Smooth muscle cell (in vitro differentiated cells): ENCODE measurements around the gene PCSK5. TPM values are rescaled to one million over a fixed set of nuclear protein-coding genes. Genes with fewer than 3 reads are reported as not detected.

ENCODE experiments used
- DNase-seq: peaks from one replicate; lab custom pipeline; 2025; ENCODE audit not compliant: unreplicated experiment; lab: John Stamatoyannopoulos, UW
- H2AFZ ChIP-seq: fragments of 200-600 bp; sonication (generic); 2 replicates; pipeline ENCODE4 v1.6.0; 2016; ENCODE audit warnings: antibody characterized with exemption, low read depth, mild to moderate bottlenecking
- H3F3A ChIP-seq: fragments of 200-600 bp; sonication (generic); 2 replicates; pipeline ENCODE4 v1.6.0; 2017; ENCODE audit warnings: antibody characterized with exemption, low read depth
- H3K27ac ChIP-seq: fragments of 200-600 bp; sonication (generic); 2 replicates; pipeline ENCODE4 v1.5.1; 2016; ENCODE audit warnings: low read depth, mild to moderate bottlenecking
- H3K27me3 ChIP-seq: fragments of 200-600 bp; sonication (generic); 2 replicates; pipeline ENCODE4 v1.6.1; 2016; ENCODE audit warnings: low read depth, mild to moderate bottlenecking
- H3K36me3 ChIP-seq: fragments of 200-600 bp; sonication (generic); 2 replicates; pipeline ENCODE4 v1.5.1; 2016; ENCODE audit warnings: low read depth
- H3K4me1 ChIP-seq: fragments of 200-600 bp; sonication (generic); 2 replicates; pipeline ENCODE4 v1.5.1; 2016; ENCODE audit warnings: low read depth
- H3K4me2 ChIP-seq: fragments of 200-600 bp; sonication (generic); 2 replicates; pipeline ENCODE4 v1.6.0; 2016; ENCODE audit warnings: mild to moderate bottlenecking
- H3K4me3 ChIP-seq: fragments of 200-600 bp; sonication (generic); 2 replicates; pipeline ENCODE4 v1.5.1; 2016; ENCODE audit warnings: mild to moderate bottlenecking
- H3K79me2 ChIP-seq: fragments of 200-600 bp; sonication (generic); 2 replicates; pipeline ENCODE4 v1.6.0; 2016; ENCODE audit warnings: low read depth, mild to moderate bottlenecking
- H3K9ac ChIP-seq: fragments of 200-600 bp; sonication (generic); 2 replicates; pipeline ENCODE4 v1.6.0; 2016; ENCODE audit warnings: low read depth
- H3K9me3 ChIP-seq: fragments of 200-600 bp; sonication (generic); replicated peaks from 2 replicates; pipeline ENCODE4 v1.5.1; 2016; ENCODE audit warnings: low read depth
- H4K20me1 ChIP-seq: fragments of 200-600 bp; sonication (generic); 2 replicates; pipeline ENCODE4 v1.6.0; 2016; ENCODE audit warnings: low read depth
- CTCF ChIP-seq: fragments of 200-600 bp; sonication (generic); IDR thresholded peaks from 2 replicates; pipeline ENCODE4 v1.5.1; 2017; ENCODE audit warnings: borderline replicate concordance, mild to moderate bottlenecking, antibody characterized with exemption; ENCODE audit not compliant: insufficient read depth, poor library complexity, severe bottlenecking
- WGBS: methylation state at CpG from one replicate; pipeline ENCODE4 v1.1.7; 2016; ENCODE audit warnings: low lambda C conversion rate; 5-methylcytosine and 5-hydroxymethylcytosine counted together
- polyA plus RNA-seq: library from polyadenylated mRNA; unstranded; fragments of >200 nt; fragmentation: Nextera tagmentation; extraction: Ambion mirVana; gene quantifications from 2 replicates; pipeline ENCODE4 v1.2.1, GENCODE V29; 2016
- total RNA-seq: library from RNA; depleted of rRNA; stranded (reverse); fragments of >200 nt; gene quantifications from 2 replicates; pipeline ENCODE4 v1.2.3, GENCODE V29; 2014

The PCSK5 gene
- total and polyA plus RNA-seq, 2 experiments from 2014 or later, result 2.3 to 2.8 TPM

GRCh38 chr9:75909776-75910175 is 19.3 kb downstream of the PCSK5 start:
- Histone ChIP-seq H4K20me1 (no peaks in the 10 kb centered on the region), H2AFZ (no peak overlapping the region), H3K4me1 (no peaks in the 10 kb centered on the region), H3K4me2 (no peak overlapping the region), H3K9me3 (no peaks in the 10 kb centered on the region), H3K79me2 (no peaks in the 10 kb centered on the region), H3K27ac (no peak overlapping the region), H3K36me3 (no peaks in the 10 kb centered on the region), H3K9ac (no peak overlapping the region), H3K4me3 (no peak overlapping the region), H3K27me3 (no peaks in the 10 kb centered on the region), H3F3A (no peaks in the 10 kb centered on the region)
- TF ChIP-seq CTCF, result no peak
- 87% methylated on average over 5 of the region's 5 CpGs for WGBS
- no peak for DNase-seq

- Histone ChIP-seq H2AFZ (no peak overlapping the region), H3K4me1 (no peaks in the 10 kb centered on the region), H3K9ac (no peak overlapping the region), H3K4me2 (no peak overlapping the region), H4K20me1 (no peaks in the 10 kb centered on the region), H3F3A (no peaks in the 10 kb centered on the region), H3K27me3 (no peaks in the 10 kb centered on the region), H3K36me3 (no peaks in the 10 kb centered on the region), H3K4me3 (no peak overlapping the region), H3K27ac (no peak overlapping the region), H3K79me2 (no peaks in the 10 kb centered on the region), H3K9me3 (no peaks in the 10 kb centered on the region)
- TF ChIP-seq CTCF, result no peak
- 96% methylated on average over 4 of the region's 4 CpGs for WGBS
- no peak for DNase-seq
These were observed 20.3 kb downstream of the PCSK5 start for GRCh38 chr9:75910731-75911130.

GRCh38 chr9:75911390-75911789 is 20.9 kb downstream of the PCSK5 start:
- Histone ChIP-seq H3K27me3 (no peaks in the 10 kb centered on the region), H3K4me3 (no peak overlapping the region), H3K36me3 (no peaks in the 10 kb centered on the region), H2AFZ (no peak overlapping the region), H4K20me1 (no peaks in the 10 kb centered on the region), H3K27ac (no peak overlapping the region), H3K4me2 (no peak overlapping the region), H3K4me1 (no peaks in the 10 kb centered on the region), H3F3A (no peaks in the 10 kb centered on the region), H3K9ac (no peak overlapping the region), H3K9me3 (no peaks in the 10 kb centered on the region), H3K79me2 (no peaks in the 10 kb centered on the region)
- DNase-seq, result no peak
- WGBS, result 91% methylated on average over 3 of the region's 3 CpGs
- no peak for TF ChIP-seq CTCF

GRCh38 chr9:75912951-75913350 is 22.5 kb downstream of the PCSK5 start:
- no peak overlapping the region for H2AFZ ChIP-seq
- no peaks in the 10 kb centered on the region for H3F3A ChIP-seq
- H3K27me3 ChIP-seq, result no peaks in the 10 kb centered on the region
- no peak overlapping the region for H3K9ac ChIP-seq
- no peaks in the 10 kb centered on the region for H4K20me1 ChIP-seq
- no peaks in the 10 kb centered on the region for H3K4me1 ChIP-seq
- no peak overlapping the region for H3K4me3 ChIP-seq
- H3K79me2 ChIP-seq, result no peaks in the 10 kb centered on the region
- no peaks in the 10 kb centered on the region for H3K9me3 ChIP-seq
- no peak for DNase-seq
- no peak for TF ChIP-seq CTCF
- H3K36me3 ChIP-seq, result no peaks in the 10 kb centered on the region
- H3K27ac ChIP-seq, result no peak overlapping the region
- no peak overlapping the region for H3K4me2 ChIP-seq
- WGBS, result over 99% methylated on average over 3 of the region's 3 CpGs
